NCI-H82 treated with DMSO at 0.1 percent for 48 hours (cell line): ENCODE results near the gene BDNF.
"Not testable (repeated sequence)": the region's sequence is repeated elsewhere in the genome, so short reads cannot be mapped to it uniquely, and the experiment has no call there.

ENCODE experiments used
- DNase-seq: peaks from one replicate; lab custom pipeline; 2025; ENCODE audit not compliant: unreplicated experiment; lab: John Stamatoyannopoulos, UW

Gene BDNF

DNA sequence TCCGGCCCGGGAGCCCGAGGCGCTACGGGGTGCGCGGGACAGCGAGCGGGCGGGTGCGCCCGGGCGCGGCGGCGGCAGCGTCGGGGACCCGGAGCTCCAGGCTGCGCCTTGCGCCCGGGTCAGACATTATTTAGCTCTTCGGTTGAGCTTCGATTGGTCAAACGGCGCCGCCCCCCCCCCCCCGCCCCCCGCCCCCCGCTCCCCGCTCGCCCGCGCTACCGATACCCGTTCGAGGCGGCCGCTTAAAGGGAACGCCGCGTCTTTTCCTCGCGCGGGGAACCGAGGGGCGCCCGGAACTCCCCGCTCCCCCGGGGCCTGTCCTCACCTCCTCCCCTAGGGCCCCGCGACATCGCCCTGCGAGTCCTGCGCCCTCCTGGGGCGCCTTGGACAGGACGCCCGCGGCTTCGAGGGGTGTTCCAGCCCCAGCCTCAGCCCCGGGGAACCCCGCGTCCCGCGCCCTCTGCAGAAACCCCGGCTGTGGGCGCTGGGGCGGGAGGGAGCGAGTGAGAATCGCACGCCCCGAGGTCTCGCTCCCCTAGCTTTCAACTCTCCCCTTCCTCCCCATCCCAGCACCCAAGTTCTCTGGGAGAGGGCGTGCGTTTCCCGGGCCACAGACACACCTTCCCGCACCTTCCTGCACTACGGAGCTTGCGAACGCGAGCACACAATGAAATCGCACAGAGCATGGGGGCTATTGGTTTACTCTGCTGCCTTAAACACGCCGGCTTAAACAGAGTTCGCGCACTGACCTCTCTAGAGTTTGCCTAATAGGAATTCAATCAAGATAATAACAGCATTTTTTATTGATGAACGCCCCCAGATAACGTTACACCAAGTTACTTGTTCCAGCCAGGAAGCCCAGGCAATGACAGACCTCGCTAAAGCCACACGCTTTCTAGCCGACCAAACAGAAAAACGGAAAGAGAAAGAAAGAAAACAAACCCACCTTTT lies at the start of gene BDNF:
Gene BDNF (minus strand): TSS at position 105 of the 951 bp plus-strand sequence. CDS start 41,891 bp downstream, outside the sequence.
- no peak for DNase-seq

GRCh38 chr11:27740362-27741013 lies 40.2 kb upstream of the BDNF start:
- DNase-seq: no peak

GRCh38 chr11:27735281-27735680 lies 35.0 kb upstream of the BDNF start:
- no peak for DNase-seq

DNA sequence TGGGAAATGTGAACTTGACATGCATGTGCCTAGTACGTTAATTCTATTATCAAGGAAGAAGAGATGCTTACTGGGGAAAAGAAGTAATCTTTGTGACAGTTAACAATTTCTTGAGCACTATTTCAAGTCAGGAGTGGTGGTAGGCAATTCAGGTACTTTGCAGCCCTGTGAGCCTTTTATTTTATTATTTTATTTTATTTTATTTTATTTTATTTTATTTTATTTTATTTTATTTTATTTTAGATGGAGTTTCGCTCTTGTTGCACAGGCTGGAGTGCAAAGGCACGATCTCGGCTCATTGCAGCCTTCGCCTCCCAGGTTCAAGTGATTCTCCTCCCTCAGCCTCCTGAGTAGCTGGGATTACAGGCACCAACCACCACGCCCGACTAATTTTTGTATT lies 31.5 kb upstream of the BDNF start:
- DNase-seq: not testable (repeated sequence)

GRCh38 chr11:27726981-27727380 lies 26.7 kb upstream of the BDNF start:
- DNase-seq: no peak

DNA sequence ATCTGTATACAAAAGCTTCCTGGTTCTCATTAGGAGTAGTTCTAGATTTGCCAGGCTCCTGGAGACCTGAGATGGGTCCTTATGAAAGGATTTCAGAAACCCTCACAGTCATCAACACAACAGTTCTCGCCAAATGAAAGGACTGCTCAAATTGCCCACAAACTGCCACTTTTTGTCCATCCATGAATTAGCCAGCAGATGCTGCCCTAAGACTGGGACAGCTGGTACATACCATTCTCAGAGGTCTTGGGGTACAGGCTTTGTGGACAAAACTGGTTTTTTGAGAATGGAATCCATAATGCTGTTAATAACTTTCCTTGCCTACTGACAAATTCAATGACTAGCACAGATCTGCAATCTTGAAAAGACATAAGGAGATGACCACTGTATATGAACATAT lies 23.4 kb upstream of the BDNF start:
- no peak for DNase-seq

- DNase-seq: no peak
Measured at GRCh38 chr11:27722953-27723344, 22.7 kb upstream of the BDNF start.

DNA sequence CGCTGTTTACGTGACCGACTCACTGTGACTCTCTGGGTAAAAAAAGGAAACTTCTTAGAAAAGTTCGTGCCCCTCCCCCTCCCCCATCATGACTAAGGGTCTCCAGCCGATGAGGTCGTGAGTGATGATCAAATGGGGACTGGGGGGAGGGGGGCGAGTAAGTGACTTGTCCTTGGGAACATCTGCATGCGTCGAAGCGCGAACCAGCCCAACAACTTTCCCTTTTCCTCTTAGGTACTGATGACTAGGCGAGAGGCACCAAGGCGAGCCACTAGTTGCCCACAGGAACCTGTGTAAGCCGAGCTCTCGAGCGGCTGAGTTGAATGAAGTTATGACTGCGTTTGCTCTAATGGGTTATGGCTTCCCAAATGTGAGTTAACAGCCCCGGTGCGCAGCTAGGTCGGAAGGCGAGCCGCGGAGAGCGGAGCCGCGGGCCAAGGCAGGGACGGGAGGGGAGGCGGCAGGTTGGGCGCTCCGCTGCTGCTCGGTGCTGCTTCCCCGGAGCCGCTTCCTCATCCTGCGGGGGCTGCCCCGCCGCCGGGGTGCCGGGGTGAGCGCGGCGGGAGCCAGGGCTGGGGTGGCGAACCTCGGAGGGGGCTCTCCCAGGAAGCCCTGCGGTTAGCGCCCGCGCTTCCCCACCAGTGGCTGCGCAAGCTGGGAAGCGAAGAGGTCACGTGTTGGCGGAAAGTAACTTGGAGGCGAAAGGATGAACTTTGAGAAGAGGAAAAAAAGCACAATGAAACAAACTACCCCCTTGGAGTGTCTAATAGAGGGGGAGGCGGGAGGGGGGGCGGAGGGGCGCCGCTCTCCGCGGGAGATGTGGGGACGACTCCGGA lies 22.1 kb upstream of the BDNF start:
- DNase-seq: no peak

- no peak for DNase-seq
Measured at GRCh38 chr11:27721264-27722116, 21.2 kb upstream of the BDNF start.

GRCh38 chr11:27720277-27720830 lies 20.1 kb upstream of the BDNF start:
- DNase-seq: peak; percentile 35

- DNase-seq: no peak
Measured at GRCh38 chr11:27719546-27719925, 19.3 kb upstream of the BDNF start.

DNA sequence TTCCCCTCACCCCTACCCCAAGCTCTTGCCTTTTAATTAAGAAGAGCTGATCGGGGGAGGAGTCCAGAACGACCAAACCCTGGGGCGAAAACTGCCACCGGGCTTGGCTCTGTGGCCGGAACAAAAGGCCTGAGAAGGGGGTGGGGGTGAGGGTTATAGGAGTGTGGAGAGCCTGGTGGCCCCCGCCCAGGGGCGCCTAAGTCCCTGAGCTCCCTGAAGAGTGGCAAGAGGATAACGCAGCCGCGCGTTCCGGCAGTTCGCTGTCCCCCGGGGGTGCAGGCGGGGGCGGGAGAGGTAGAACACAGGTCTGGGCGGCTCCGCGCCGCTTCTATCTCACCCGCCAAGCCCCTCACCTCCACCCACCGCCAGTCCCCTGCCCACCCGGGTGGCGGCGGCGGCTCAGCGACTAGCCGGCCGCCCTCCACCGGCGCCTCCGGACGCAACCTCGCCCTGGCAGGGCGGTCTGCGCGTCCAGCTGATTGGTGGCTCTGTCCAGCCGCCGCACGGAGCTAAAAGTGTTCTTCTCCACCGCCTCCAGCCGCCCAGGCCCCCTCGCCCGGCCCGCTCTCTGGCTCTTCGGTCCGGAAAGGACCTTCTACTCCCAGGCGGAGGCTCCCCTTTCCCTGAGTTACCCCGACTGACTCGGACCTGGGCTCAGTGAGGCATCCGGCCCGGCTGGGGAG lies 18.7 kb upstream of the BDNF start:
- peak; percentile 81 for DNase-seq

DNA sequence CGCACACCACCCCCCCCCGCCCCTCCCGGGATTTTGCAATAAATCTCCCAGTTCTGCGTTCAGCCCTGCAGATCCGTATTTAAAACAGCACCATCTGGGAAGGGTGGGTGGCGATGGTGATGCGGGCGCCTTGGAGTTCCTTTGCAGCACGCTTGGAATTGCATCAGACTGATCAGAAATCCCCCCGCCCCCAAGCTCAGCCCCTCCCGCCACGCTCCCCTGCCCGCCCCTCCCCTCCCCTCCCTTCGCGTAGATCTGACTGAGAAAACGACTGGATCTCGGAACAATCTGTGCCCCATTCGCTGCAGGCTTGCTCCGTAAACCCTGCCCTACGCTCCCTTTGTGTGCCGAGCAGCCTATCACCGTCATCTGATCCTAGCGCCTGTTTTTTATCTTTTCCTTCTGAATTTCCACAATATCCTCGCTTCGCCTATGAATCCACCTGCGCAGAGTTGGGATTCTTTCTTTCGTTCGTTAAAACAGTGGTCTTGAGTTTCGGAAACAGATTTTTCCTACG lies 18.1 kb upstream of the BDNF start:
- DNase-seq: peak; percentile 86

- DNase-seq: no peak
Measured at GRCh38 chr11:27717801-27718229, 17.6 kb upstream of the BDNF start.

GRCh38 chr11:27717377-27717776 lies 17.1 kb upstream of the BDNF start:
- DNase-seq: peak; percentile 12

DNA sequence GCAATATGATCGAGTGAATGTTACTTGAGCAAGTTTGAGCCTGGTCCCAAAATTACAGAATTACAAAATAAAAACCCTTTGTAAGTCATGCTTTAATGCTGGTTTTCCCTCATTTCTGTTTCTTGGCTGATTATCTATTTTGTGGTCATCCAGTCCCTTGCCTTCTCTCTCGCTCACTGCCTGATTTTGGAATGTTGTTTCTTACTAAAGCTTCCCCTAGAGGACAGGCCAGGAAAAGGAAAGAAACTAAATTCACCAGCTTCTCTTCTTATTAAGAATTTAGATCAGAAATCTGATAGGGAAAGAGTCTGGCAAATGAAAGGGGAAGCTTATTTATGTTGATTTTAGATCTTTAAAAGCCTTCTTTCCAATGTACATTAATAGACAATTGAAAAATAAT lies 16.6 kb upstream of the BDNF start:
- DNase-seq: no peak

DNA sequence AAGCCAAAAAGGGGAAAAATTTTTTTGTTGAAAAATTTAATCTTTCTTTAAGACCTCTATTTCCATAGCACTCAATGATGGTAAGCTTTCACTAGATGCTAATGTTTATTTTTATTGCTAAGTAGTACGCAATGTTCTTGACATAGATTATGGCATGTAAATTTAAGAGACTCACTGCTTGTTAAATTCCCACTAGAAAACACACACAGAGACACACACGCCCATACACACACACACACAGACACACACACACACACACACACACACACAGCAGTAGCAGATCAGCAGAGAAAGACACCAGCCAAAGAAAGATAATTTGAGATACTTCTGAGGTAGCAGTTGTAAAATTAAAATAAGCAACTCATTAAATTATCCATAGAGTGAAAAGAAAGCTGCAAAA lies 16.0 kb upstream of the BDNF start:
- DNase-seq: no peak

GRCh38 chr11:27711725-27712124 lies 11.5 kb upstream of the BDNF start:
- DNase-seq: no peak

GRCh38 chr11:27710536-27710935 lies 10.3 kb upstream of the BDNF start:
- DNase-seq: no peak
